VCaP (cell line): Measurements from ENCODE around the gene CHTOP.

ENCODE experiments used
- H3K27ac ChIP-seq: fragments of 450-650 bp; 2 replicates; pipeline ENCODE4 v1.5.1; 2017
- TF ChIP-seq, protein P1 (sequence below): fragments of 450-650 bp; conservative IDR thresholded peaks from 2 replicates; pipeline ENCODE4 v1.5.1; 2017; ENCODE audit warnings: mild to moderate bottlenecking, moderate library complexity

The CHTOP gene

GRCh38 chr1:153613406-153613805, 20.5 kb upstream of the CHTOP start:
- TF ChIP-seq, protein P1, sequence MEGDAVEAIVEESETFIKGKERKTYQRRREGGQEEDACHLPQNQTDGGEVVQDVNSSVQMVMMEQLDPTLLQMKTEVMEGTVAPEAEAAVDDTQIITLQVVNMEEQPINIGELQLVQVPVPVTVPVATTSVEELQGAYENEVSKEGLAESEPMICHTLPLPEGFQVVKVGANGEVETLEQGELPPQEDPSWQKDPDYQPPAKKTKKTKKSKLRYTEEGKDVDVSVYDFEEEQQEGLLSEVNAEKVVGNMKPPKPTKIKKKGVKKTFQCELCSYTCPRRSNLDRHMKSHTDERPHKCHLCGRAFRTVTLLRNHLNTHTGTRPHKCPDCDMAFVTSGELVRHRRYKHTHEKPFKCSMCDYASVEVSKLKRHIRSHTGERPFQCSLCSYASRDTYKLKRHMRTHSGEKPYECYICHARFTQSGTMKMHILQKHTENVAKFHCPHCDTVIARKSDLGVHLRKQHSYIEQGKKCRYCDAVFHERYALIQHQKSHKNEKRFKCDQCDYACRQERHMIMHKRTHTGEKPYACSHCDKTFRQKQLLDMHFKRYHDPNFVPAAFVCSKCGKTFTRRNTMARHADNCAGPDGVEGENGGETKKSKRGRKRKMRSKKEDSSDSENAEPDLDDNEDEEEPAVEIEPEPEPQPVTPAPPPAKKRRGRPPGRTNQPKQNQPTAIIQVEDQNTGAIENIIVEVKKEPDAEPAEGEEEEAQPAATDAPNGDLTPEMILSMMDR: no peak
- H3K27ac ChIP-seq: no peak overlapping the region

- H3K27ac ChIP-seq: no peak overlapping the region
- TF ChIP-seq, protein P1: no peak
Measured at GRCh38 chr1:153614189-153614900, 19.5 kb upstream of the CHTOP start.

- H3K27ac ChIP-seq: no peak overlapping the region
- TF ChIP-seq, protein P1: no peak
Measured at GRCh38 chr1:153614906-153615305, 19.0 kb upstream of the CHTOP start.

DNA sequence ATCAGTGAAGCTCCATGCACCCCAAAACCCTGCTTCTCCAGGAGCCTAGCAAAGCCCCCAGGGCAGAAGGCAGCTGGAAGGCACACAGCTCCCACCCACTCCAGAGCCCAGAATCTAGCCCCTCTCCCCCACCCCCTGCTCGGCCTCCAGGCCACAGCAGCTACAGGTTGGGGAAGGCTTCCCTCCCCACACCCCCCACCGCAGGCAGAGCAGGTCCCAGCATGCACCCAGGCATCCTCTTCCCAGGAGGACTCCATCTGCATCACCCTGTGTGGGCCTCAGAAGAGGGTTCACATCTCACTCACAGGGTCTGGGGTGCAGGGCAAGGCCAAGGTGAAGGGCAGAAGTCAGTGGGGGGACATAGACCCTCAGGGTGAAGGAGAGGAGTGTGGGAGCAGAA, 18.5 kb upstream of the CHTOP start:
- TF ChIP-seq, protein P1: no peak
- no peak overlapping the region for H3K27ac ChIP-seq

- no peak within 1 kb of the TSS for H3K27ac ChIP-seq
- TF ChIP-seq, protein P1: no peak
Measured at GRCh38 chr1:153616144-153616916, 17.5 kb upstream of the CHTOP start, which contains the start of gene S100A14. S100A14 (minus strand) TSS chr1:153616325; CDS start chr1:153615858, 467 bp downstream.

DNA sequence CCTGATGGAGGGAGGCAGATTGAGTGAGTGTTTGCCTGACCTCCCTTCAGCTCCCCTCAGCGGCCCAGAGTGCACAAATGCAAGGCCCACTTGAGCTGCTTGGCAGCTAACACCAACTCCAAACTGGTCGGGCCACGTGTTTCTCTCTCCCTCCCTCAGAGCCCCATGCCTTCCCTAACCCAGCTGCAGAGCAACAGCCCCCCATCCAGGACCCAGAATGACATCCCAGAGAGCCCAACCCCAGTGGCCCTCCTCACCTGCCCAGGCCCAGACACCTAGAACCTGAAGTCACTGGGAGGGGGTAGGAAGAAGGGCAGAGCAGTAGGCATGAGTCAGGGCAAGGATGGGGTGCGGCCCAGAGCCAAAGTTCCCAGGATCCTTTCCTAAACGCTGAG, 17.0 kb upstream of the CHTOP start:
- H3K27ac ChIP-seq: no peak overlapping the region
- TF ChIP-seq, protein P1: no peak

- H3K27ac ChIP-seq: no peak overlapping the region
- TF ChIP-seq, protein P1: peak; percentile 76
Measured at GRCh38 chr1:153617663-153618062, 16.2 kb upstream of the CHTOP start.
